NCI-H2171 treated with DMSO at 0.1 percent for 48 hours (cell line): Measurements from ENCODE around the gene RAD51B.

Experiments used
- DNase-seq: peaks from one replicate; lab custom pipeline; 2025; lab: John Stamatoyannopoulos, UW

The RAD51B gene

GRCh38 chr14:68551045-68551683, 731.6 kb downstream of the RAD51B start:
- no peak for DNase-seq

- no peak for DNase-seq
Measured at GRCh38 chr14:68552075-68552474, 732.5 kb downstream of the RAD51B start.

- DNase-seq: peak; percentile 70
Measured at GRCh38 chr14:68552602-68553001, 733.0 kb downstream of the RAD51B start.

- DNase-seq: no peak
Measured at GRCh38 chr14:68553311-68553710, 733.7 kb downstream of the RAD51B start.

GRCh38 chr14:68554231-68554630, 734.7 kb downstream of the RAD51B start:
- no peak for DNase-seq

GRCh38 chr14:68556253-68556652, 736.7 kb downstream of the RAD51B start:
- no peak for DNase-seq

GRCh38 chr14:68557648-68558047, 738.1 kb downstream of the RAD51B start:
- DNase-seq: no peak

- DNase-seq: no peak
Measured at GRCh38 chr14:68558096-68558495, 738.5 kb downstream of the RAD51B start.

GRCh38 chr14:68559949-68560348, 740.4 kb downstream of the RAD51B start:
- DNase-seq: no peak

- no peak for DNase-seq
Measured at GRCh38 chr14:68561531-68562007, 742.0 kb downstream of the RAD51B start.

GRCh38 chr14:68562911-68563250, 743.3 kb downstream of the RAD51B start:
- DNase-seq: no peak

- no peak for DNase-seq
Measured at GRCh38 chr14:68563251-68564131, 743.9 kb downstream of the RAD51B start.

- no peak for DNase-seq
Measured at GRCh38 chr14:68564191-68564825, 744.7 kb downstream of the RAD51B start.

- DNase-seq: no peak
Measured at GRCh38 chr14:68564826-68565759, 745.5 kb downstream of the RAD51B start.

GRCh38 chr14:68566075-68566474, 746.5 kb downstream of the RAD51B start:
- no peak for DNase-seq

- DNase-seq: no peak
Measured at GRCh38 chr14:68568907-68569897, 749.6 kb downstream of the RAD51B start.

GRCh38 chr14:68569970-68570409, 750.4 kb downstream of the RAD51B start:
- DNase-seq: no peak

GRCh38 chr14:68571114-68571591, 751.6 kb downstream of the RAD51B start:
- no peak for DNase-seq

GRCh38 chr14:68571928-68572525, 752.4 kb downstream of the RAD51B start:
- no peak for DNase-seq

- DNase-seq: no peak
Measured at GRCh38 chr14:68573126-68573525, 753.5 kb downstream of the RAD51B start.
